Measurements from ENCODE around the gene DNER.

DNA sequence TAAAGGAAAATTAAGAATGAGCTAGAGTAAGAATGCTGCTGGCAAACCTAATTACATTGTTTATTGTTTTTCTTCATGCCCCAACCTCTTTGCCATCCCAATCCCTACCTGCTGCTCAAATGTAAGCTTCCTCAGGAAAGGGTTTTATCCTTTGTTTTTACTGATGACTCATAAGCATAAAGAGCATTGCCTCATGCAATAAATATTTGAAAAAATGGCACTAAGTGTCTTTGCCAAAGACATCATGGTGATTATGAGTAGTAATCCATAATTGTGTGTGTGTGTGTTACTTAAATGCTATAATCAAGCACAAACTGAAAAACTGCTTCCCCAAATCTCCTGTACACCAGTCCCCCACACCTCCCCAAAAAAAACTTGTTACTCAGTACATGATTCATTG lies 53.4 kb downstream of the DNER start:
- TF ChIP-seq, protein P1, sequence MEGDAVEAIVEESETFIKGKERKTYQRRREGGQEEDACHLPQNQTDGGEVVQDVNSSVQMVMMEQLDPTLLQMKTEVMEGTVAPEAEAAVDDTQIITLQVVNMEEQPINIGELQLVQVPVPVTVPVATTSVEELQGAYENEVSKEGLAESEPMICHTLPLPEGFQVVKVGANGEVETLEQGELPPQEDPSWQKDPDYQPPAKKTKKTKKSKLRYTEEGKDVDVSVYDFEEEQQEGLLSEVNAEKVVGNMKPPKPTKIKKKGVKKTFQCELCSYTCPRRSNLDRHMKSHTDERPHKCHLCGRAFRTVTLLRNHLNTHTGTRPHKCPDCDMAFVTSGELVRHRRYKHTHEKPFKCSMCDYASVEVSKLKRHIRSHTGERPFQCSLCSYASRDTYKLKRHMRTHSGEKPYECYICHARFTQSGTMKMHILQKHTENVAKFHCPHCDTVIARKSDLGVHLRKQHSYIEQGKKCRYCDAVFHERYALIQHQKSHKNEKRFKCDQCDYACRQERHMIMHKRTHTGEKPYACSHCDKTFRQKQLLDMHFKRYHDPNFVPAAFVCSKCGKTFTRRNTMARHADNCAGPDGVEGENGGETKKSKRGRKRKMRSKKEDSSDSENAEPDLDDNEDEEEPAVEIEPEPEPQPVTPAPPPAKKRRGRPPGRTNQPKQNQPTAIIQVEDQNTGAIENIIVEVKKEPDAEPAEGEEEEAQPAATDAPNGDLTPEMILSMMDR (IDR thresholded peaks at IDR 0.05 in 2 of 3, conservative IDR thresholded peaks at IDR 0.05 in 1 of 3; ENCODE audit: borderline replicate concordance in 1 of 3, insufficient read depth in 1 of 3, low read depth in 2 of 3, low read length in 2 of 3): no peak
- no peak for TF ChIP-seq EZH2phosphoT487 (IDR thresholded peaks at IDR 0.05; ENCODE audit: borderline replicate concordance)
- peak; percentile 40 for TF ChIP-seq SP1 (IDR thresholded peaks at IDR 0.05; ENCODE audit: low read depth)

All from HCT116 (cell line).